HL-60 (cell line): ENCODE results near the gene ANKRD55.

ENCODE experiments used
- GABPA ChIP-seq: IDR thresholded peaks from 2 replicates; pipeline ENCODE4 v1.6.1; 2012; ENCODE audit warnings: low read depth
- TF ChIP-seq, protein P1 (sequence below): IDR thresholded peaks from one replicate; pipeline ENCODE4 v1.5.1; 2011; ENCODE audit warnings: low read length, control low read depth, inconsistent platforms; ENCODE audit not compliant: insufficient read depth

DNA sequence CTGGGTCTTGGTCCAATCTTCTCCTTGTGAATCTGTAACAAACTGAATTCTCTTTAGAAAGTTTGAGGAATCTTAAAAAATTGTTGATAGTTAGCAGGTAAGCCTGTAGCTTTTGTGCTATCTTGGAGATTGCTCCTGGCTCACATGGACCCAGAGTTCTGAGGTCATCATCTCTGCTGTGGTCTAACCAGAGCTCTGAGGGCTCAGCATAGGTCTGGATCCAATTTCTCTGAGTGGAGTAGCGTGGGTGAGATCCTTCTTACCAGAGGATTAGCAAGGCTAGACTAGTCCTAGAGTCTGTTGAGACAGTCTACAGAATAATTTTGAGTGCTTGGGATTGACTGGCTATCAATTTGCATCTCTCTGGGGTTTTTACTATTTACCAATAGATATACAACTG, 177.8 kb downstream of the ANKRD55 start:
- no peak for TF ChIP-seq GABPA
- TF ChIP-seq, protein P1, sequence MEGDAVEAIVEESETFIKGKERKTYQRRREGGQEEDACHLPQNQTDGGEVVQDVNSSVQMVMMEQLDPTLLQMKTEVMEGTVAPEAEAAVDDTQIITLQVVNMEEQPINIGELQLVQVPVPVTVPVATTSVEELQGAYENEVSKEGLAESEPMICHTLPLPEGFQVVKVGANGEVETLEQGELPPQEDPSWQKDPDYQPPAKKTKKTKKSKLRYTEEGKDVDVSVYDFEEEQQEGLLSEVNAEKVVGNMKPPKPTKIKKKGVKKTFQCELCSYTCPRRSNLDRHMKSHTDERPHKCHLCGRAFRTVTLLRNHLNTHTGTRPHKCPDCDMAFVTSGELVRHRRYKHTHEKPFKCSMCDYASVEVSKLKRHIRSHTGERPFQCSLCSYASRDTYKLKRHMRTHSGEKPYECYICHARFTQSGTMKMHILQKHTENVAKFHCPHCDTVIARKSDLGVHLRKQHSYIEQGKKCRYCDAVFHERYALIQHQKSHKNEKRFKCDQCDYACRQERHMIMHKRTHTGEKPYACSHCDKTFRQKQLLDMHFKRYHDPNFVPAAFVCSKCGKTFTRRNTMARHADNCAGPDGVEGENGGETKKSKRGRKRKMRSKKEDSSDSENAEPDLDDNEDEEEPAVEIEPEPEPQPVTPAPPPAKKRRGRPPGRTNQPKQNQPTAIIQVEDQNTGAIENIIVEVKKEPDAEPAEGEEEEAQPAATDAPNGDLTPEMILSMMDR: no peak
